Breast epithelium (tissue), 3 donors: ENCODE results near the gene SFXN3.

ENCODE experiments used
- CTCF ChIP-seq, 3 donors: fragments of 450-650 bp; IDR thresholded peaks; one replicate each; pipeline ENCODE4 v1.5.1; 2016 to 2017; ENCODE audit warnings: antibody characterized with exemption in 3 of 3, mild to moderate bottlenecking in 3 of 3, moderate library complexity in 3 of 3
- POLR2A ChIP-seq: fragments of 450-650 bp; IDR thresholded peaks from one replicate; pipeline ENCODE4 v1.6.1; 2016; ENCODE audit warnings: antibody characterized with exemption, mild to moderate bottlenecking, moderate library complexity

- TF ChIP-seq POLR2A: no peak
- TF ChIP-seq CTCF (IDR thresholded peaks at IDR 0.05): no peak
These were observed 15.6 kb downstream of the SFXN3 start for GRCh38 chr10:101046332-101047238.
